GM18507 (cell line): Measurements from ENCODE around the gene SMTN.

ENCODE experiments used
- DNase-seq: peaks from one replicate; pipeline ENCODE4 v3.0.0; 2011; ENCODE audit warnings: low read depth; ENCODE audit not compliant: insufficient read length; ENCODE audit errors: extremely low spot score
- FAIRE-seq: peaks from 2 replicates; lab custom pipeline; 2011; peaks lifted over from hg19 to GRCh38; lab: Jason Lieb, UNC

The SMTN gene

DNA sequence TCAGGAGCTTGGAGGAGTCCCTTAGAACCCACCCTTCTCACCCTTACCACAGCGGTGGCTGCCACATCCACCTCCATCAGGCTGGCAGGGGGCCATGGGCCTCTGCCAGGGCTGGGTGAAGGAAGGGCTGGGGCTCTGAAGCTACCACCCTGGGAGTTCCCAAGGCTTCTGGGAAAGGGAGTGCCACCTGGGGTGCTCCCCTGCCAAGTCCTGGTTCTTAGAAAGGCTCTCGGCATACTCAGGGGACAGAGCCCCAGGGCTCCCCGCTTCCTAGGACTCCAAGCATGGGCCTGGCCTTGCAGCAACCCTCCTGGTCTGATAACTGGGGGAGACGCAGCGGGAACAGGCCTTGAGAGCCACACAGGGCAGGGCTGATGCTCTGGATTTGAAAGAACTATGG, 59.6 kb downstream of the SMTN start:
- FAIRE-seq (no peak), DNase-seq (no peak)

DNA sequence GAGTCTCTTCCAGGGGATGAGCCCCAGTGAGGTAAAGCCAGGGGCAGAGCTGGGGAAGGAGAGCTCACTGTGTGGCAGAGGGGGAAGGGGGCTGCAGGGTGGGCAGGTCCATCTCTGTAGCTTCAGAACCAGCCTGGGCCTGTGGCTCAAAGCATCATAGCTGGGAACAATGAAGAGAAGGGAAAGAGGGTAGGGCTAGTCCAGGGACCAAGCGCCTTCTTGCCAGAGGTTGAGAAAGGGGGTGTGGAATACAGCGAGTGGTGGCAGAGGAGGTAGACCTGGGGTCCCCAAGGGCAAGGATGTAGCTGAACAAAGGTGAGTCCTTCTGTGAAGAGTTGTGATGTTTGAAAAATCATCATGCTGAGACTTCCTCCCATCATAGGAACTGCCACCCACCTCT, 60.4 kb downstream of the SMTN start:
- FAIRE-seq, result no peak

DNA sequence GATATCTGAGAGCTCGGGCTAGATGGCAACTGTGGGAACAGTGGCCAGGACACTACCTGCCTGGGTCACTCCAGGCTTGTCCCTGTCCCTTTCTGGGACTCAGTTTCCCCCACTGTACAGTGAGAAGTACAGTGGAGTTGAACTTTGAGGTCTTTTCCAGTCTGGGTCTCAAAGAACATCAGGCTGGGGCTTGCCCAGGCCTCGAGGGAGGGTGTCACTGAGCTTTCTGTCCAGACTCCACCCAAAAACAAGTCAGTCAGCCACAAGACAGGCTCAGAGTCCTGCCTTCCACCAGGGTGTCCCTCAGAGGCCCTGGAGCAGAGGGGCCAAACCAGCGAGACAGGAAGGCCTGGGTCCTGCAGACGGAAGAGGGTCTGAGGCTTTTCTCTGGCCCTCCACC, 61.2 kb downstream of the SMTN start:
- FAIRE-seq (no peak), DNase-seq (no peak)

More for the DNA sequence above, 60.4 kb downstream of the SMTN start:
- DNase-seq, result no peak

DNA sequence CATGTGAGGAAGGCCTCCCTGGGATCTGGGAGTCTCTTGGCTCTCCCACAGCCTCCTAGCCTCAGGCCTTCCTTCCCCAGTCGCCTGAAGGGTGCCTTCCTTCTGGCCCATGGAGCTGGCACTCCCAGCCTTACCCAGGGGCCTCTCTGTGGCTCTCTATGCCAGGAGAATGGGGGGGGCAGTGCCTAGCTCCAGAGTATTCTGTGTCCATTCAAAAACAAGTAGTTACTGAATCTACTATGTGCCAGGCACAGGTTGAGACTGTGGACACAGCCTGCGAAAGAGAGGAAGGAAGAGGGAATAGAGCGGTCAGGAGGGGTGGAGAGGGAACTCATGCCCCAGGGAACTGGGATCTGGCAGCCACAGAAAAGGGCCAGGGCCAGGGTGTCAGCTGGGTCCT, 61.9 kb downstream of the SMTN start:
- FAIRE-seq (no peak), DNase-seq (no peak)

DNA sequence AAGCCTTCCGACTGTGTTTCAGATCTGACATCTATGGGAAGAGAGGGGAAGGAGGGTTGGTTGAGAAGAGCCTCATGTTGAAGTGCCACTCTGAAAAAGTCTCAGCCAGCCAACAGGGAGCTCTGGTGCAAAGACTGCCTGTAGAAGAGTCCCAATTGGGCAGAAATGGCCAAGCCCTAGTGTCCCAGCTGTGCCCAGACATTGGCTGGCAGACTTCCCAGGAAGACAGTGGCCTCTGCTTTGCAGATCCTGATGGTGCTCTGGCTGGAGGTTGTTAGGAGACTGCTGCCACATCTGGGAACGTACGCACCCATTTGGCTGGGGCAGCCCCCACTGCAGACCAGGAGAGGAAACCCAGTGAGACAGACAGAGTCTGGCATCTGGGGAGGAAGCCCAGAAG, 62.4 kb downstream of the SMTN start:
- FAIRE-seq, result no peak
- DNase-seq, result no peak

DNA sequence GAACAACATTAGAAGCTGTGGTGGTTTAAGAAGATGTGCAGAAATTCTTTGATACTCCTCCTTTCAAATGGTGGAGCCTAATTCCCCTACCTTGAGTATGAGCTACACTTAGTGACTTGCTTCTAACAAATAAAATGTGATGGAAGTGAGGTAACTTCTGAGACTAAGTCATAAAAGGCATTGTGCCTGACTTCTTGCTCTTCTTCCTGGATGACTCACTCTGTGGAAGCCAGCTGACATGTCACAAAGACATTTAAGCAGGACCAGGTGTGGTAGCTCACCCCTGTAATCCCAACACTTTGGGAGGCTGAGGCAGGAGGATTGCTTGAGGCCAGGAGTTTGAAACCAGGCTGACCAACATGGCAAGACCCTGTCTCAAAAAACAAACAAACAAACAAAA, 63.1 kb downstream of the SMTN start:
- no peak for DNase-seq
- FAIRE-seq, result no peak

DNA sequence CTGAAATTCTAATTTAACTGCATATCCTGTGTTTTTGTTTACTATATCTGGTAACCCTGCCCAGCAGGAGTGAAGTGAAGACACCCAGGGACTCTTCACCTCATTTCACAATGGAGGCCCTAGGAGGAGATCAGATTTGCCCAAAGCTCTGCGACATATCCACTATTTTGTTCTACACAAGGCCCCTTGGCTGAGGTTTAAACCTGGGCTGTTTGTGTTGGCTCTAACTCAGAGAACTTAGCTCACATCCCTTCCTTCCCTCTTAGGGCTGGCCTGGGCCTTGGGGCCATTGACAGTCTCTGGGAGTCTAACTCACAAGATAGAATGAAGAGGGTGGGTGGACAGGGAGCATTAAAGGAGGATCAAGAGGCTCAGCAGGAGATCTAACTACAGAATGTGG, 67.4 kb downstream of the SMTN start:
- DNase-seq (no peak), FAIRE-seq (no peak)

DNA sequence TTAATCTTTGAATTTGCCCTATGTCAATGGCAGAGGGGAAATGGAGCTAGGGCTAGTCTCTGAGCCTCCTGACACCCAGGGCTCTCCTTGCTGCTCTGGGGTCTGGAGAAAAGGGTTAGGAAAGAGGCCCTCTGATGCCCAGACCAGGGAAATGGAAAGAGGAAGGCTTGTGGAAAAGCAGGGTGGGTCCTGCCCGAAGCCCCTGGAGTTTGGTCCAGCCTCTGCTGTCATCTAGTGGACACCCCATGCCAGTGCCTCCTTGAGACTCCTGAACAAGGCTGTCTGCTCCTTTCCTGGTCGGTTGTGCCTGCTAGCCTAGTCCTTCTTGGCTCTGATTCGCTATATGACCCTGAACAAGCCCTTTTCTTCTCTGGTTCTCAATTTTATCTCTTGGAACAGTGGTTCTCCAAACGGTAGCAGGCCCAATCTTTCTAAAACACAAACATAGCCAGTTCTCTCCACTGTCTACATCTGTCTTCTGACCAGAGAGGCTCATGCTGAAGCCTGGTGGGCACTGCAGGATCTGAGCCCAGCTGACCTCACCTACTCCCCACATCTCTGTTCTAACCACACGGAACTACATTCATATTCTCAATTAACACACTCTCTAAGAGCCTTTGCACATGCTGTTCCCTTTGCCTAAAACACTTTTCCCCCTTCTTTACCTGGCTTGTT, 68.0 kb downstream of the SMTN start:
- DNase-seq (no peak), FAIRE-seq (peak; percentile 72)

DNA sequence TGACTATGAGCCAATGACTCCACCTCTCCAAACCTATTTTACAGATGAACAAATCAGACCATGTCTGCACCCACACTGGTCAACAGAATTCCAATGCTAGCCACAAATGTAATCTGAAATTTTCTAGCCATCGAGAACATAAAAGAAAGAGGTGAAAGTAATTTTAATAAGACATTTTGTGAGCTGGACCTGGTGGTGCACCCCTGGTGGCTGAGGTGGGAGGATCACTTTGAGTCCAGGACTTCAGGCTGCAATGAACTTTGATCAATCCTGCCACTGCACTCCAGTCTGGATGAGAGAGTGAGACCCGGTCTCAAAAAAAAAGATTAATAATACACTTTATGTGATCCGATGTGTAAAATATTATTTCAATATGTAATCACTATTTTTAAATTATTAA, 69.5 kb downstream of the SMTN start:
- DNase-seq (no peak), FAIRE-seq (no peak)

DNA sequence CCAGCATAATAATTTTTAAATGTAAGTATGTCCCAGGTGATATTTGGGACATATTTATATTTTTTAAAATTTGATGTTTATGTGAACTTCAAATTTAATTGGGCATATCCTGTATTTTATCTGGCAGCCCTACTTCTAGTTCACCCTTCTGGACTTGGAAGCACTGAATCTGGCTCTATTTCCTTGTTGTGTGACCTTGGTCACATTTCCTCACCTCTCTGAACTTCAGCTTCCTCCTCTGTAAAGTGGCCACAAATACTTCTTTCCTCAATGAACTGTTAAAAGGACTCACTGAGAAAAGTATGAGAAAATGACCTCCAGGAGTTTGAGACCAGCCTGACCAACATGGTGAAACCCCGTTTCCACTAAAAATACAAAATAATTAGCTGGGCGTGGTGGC, 70.8 kb downstream of the SMTN start:
- FAIRE-seq, result no peak
- DNase-seq, result no peak

DNA sequence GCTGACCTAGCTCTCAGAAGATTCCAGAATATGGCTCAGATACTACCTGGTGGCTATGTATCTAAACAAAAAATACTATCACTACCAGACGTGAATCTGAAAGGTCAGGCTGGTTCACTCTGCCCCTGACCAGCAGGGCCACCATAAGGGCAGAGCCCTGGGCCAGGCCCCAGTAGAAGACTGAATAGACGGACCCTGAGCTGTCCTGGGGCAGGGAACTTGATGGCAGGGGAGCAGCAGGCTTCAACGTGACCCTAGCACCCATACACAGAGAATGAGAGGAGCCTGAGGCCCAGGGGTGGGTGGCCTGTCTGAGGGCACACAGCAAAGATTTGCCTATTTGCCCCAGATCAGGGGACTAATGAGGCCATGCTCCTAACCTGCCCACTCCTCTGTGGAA, 72.2 kb downstream of the SMTN start:
- FAIRE-seq (no peak), DNase-seq (no peak)
